Stomach (tissue), 4 donors: ENCODE data around the gene KIAA1671.

Experiments used
- EP300 ChIP-seq: sonication (generic); formaldehyde crosslinking; IDR thresholded peaks from one replicate; pipeline ENCODE4 v1.6.1; 2017; ENCODE audit warnings: antibody characterized with exemption
- POLR2A ChIP-seq, 4 donors: fragments of 450-650 bp; IDR thresholded peaks; one replicate each; pipeline ENCODE4 v1.6.1; 2016; ENCODE audit warnings: antibody characterized with exemption in 4 of 4, control low read depth in 2 of 4, mild to moderate bottlenecking in 1 of 4, moderate library complexity in 1 of 4
- TF ChIP-seq, protein P1 (sequence below), 7 experiments: fragments of 450-650 bp in 4 of 7; fragments of 200-600 bp in 3 of 7; sonication (generic) in 3 of 7; IDR thresholded peaks; one replicate each; pipeline ENCODE4 v1.5.1; 2016 to 2019; ENCODE audit warnings: antibody characterized with exemption in 7 of 7, control low read depth in 2 of 7, mild to moderate bottlenecking in 1 of 7

- TF ChIP-seq, protein P1, sequence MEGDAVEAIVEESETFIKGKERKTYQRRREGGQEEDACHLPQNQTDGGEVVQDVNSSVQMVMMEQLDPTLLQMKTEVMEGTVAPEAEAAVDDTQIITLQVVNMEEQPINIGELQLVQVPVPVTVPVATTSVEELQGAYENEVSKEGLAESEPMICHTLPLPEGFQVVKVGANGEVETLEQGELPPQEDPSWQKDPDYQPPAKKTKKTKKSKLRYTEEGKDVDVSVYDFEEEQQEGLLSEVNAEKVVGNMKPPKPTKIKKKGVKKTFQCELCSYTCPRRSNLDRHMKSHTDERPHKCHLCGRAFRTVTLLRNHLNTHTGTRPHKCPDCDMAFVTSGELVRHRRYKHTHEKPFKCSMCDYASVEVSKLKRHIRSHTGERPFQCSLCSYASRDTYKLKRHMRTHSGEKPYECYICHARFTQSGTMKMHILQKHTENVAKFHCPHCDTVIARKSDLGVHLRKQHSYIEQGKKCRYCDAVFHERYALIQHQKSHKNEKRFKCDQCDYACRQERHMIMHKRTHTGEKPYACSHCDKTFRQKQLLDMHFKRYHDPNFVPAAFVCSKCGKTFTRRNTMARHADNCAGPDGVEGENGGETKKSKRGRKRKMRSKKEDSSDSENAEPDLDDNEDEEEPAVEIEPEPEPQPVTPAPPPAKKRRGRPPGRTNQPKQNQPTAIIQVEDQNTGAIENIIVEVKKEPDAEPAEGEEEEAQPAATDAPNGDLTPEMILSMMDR (IDR thresholded peaks at IDR 0.05), result no peak
- TF ChIP-seq EP300 (no peak), POLR2A (IDR thresholded peaks at IDR 0.05) (no peak)
Measured at GRCh38 chr22:25039255-25039654, 86.7 kb downstream of the KIAA1671 start.
